Measurements from ENCODE around the gene SPEM1. TPM values are rescaled to one million over a fixed set of nuclear protein-coding genes. Genes with fewer than 3 reads are reported as not detected.

Gene SPEM1
- polyA plus RNA-seq, 1 donor = not detected

DNA sequence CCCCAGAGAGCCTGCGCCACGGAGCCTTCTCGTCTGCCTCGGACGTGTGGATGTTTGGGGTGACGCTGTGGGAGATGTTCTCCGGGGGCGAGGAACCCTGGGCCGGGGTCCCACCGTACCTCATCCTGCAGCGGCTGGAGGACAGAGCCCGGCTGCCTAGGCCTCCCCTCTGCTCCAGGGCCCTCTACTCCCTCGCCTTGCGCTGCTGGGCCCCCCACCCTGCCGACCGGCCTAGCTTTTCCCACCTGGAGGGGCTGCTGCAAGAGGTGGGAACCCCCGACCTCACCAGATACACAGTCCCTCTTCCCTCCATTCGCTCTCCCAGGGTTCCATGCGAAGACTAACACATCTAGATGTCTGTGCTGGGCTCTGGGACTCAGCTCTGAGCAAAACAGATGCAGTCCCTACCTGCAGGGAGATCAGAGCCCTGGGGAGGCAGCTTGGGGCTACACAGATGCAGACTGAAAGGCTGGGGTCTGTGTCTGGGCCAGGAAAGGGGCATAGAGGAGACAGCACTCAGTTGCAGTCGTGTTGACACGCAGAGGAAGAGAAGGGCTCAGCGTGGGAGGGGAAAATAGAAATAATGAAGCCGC, 35.5 kb upstream of the SPEM1 start:
- peaks cover 11% of the 10 kb centered on the region for H3K4me1 ChIP-seq (ENCODE audit: control insufficient read depth, insufficient read depth, low read length)
- 80% methylated on average over 2 of the region's 23 CpGs for WGBS (ENCODE audit: insufficient coverage, low lambda C conversion rate)
- H3K36me3 ChIP-seq (ENCODE audit: control insufficient read depth, insufficient read depth, low read length) = peaks cover 37% of the 10 kb centered on the region
- peaks cover 3% of the 10 kb centered on the region for H3K9me3 ChIP-seq (ENCODE audit: control insufficient read depth, low read depth, low read length)
- DNase-seq = no peak
- no peak overlapping the region for H3K27ac ChIP-seq (ENCODE audit: low read length)
- peak overlapping the region; percentile 17 for H3K4me3 ChIP-seq (ENCODE audit: low read length)
- H3K27me3 ChIP-seq (ENCODE audit: control insufficient read depth, insufficient read depth, low read length) = peaks cover 45% of the 10 kb centered on the region

DNA sequence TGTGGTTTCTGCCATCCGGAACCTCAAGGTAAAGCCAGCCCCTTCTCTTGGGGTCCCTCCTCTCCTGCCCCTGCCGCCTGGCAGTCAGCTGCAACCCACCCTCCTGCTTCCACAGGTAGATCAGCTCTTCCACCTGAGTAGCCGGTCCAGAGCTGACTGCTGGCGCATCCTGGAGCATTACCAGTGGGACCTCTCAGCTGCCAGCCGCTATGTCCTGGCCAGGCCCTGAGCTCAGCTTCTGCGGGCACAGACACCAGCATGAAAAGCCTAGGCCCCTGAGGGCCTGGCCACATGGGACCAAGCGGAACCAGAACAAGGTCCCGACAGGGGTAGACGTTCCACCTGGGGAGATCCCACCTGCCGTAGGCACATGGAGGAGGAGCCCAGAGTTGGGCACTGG, 31.3 kb upstream of the SPEM1 start:
- Histone ChIP-seq H3K4me3 (ENCODE audit: low read length) (no peak overlapping the region), H3K27ac (ENCODE audit: low read length) (no peak overlapping the region), H3K27me3 (ENCODE audit: control insufficient read depth, insufficient read depth, low read length) (peaks cover 16% of the 10 kb centered on the region), H3K36me3 (ENCODE audit: control insufficient read depth, insufficient read depth, low read length) (peaks cover 50% of the 10 kb centered on the region), H3K4me1 (ENCODE audit: control insufficient read depth, insufficient read depth, low read length) (peaks cover 8% of the 10 kb centered on the region), H3K9me3 (ENCODE audit: control insufficient read depth, low read depth, low read length) (no peaks in the 10 kb centered on the region)
- no CpG with 5 or more reads among the region's 10 CpGs for WGBS (ENCODE audit: insufficient coverage, low lambda C conversion rate)
- no peak for DNase-seq

DNA sequence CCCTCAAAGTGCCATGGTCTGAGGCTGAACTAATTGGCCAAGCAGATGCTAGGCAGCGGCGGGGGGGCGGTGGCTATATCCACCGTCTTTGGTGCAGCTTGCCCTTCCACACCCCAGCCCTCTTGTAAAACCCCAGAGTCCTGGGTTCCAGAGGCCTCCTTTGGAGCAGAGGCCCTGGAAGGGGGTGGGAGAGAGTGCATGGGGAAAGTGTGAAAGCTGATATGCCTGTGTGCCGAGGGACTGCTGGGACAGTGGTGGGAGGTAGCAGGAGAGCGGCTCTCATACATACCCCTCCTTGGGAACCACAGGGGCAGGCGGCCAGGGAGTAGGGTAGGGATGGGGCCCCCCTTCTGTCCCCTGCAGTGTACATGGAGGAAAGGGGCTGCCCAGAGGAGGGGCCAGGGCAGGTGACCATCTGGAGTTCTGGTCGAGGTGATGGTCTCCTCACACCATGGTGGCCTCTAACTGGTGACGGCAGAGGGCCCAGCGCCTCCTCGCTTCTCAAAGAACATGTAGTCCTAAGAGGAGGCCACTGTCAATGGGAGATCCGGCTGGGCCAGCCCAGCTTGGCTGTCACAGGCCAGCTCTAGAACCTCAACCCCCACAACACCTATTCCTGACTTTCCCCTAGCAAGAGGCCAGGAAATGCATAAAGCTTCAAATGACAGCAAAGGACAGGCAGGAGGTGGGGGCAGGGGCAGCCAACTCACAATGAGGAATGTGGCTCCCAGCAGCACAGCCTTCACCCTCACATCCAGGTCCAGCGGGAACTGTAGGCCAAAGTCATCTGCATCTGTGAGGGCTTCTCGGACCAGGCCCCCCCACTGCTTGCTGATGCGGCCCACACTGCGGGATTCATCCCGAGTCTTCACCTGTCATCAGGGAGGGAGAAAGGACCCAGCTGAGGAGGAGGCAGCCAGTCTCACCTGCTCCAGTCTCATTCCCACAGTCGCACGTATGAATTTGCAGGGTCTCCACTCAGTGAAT, 29.9 kb upstream of the SPEM1 start:
- Histone ChIP-seq H3K36me3 (ENCODE audit: control insufficient read depth, insufficient read depth, low read length) (peaks cover 47% of the 10 kb centered on the region), H3K9me3 (ENCODE audit: control insufficient read depth, low read depth, low read length) (no peaks in the 10 kb centered on the region), H3K27ac (ENCODE audit: low read length) (no peak overlapping the region), H3K4me3 (ENCODE audit: low read length) (no peak overlapping the region), H3K27me3 (ENCODE audit: control insufficient read depth, insufficient read depth, low read length) (peaks cover 7% of the 10 kb centered on the region), H3K4me1 (ENCODE audit: control insufficient read depth, insufficient read depth, low read length) (peaks cover 16% of the 10 kb centered on the region)
- DNase-seq = no peak
- no CpG with 5 or more reads among the region's 19 CpGs for WGBS (ENCODE audit: insufficient coverage, low lambda C conversion rate)

DNA sequence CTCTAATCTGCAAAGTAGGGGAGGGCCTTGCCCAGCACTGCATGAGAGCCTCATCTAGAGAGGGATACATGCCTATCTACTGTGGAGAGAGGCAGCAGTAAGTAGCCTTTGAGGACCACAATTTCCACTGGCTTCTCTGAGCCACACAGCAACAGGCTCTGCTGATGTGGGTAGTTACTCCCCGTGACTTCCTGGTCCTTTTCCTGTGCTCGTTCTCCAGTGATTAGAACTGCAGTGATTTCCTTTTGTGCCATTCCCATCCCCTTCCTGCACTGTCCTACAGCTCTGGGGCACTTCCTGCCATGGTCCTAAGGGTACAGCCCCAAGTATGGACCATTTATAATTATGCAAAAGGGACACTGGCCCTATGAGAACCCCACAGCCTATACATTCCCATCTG, 28.8 kb upstream of the SPEM1 start:
- DNase-seq = no peak
- H3K36me3 ChIP-seq (ENCODE audit: control insufficient read depth, insufficient read depth, low read length) = peaks cover 44% of the 10 kb centered on the region
- H3K4me1 ChIP-seq (ENCODE audit: control insufficient read depth, insufficient read depth, low read length) = peaks cover 16% of the 10 kb centered on the region
- no peak overlapping the region for H3K27ac ChIP-seq (ENCODE audit: low read length)
- no peak overlapping the region for H3K4me3 ChIP-seq (ENCODE audit: low read length)
- no CpG with 5 or more reads among the region's 2 CpGs for WGBS (ENCODE audit: insufficient coverage, low lambda C conversion rate)
- no peaks in the 10 kb centered on the region for H3K9me3 ChIP-seq (ENCODE audit: control insufficient read depth, low read depth, low read length)
- H3K27me3 ChIP-seq (ENCODE audit: control insufficient read depth, insufficient read depth, low read length) = peaks cover 7% of the 10 kb centered on the region

DNA sequence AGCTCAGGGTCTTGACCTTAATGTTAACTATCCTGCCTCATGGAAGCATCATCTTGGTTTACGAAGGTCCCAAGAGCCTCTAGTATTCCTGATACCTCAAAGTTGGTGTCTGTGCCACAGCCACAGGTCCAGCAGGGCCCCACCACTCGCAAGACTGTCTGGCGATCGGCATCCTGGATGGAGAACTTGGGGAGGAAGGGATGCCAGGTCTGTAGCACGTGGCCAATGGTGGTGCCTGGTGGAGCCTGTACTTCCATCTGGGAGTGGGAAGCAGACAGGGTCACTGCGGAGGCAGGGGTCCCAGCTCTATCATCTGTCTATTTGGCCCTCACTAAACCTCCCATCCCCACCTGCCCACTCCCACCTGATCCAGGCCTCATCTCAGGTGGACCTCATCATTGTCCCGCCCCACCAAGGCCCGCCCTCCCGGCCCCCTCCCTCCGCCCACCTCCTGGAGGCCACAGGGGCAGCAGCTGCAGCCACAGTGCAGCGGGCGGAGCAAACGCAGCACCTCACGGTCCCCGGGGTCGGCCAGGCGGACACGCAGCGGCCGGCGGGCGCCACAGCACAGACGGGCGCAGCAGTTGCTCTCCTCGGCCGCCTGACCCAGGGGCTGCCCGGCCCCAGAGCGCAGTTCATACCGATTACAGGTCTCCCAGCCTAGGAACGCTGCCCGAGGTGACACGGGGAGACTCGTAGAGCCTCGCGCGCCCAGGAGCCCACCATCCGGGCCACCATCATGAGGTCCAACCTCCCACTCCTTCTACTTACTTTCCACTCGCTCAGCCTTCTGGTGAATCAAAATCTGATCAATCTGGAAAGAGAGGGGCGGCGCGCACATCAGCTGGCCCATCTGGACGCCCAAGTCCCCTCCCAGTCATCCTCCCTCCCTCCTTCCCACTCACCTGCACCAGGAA, 27.2 kb upstream of the SPEM1 start:
- peaks cover 16% of the 10 kb centered on the region for H3K4me1 ChIP-seq (ENCODE audit: control insufficient read depth, insufficient read depth, low read length)
- no CpG with 5 or more reads among the region's 42 CpGs for WGBS (ENCODE audit: insufficient coverage, low lambda C conversion rate)
- no peaks in the 10 kb centered on the region for H3K9me3 ChIP-seq (ENCODE audit: control insufficient read depth, low read depth, low read length)
- H3K4me3 ChIP-seq (ENCODE audit: low read length) = peak overlapping the region; percentile 99
- H3K27me3 ChIP-seq (ENCODE audit: control insufficient read depth, insufficient read depth, low read length) = peaks cover 7% of the 10 kb centered on the region
- peak in 1 of 2 donors; percentile 25 for DNase-seq
- no peak overlapping the region for H3K27ac ChIP-seq (ENCODE audit: low read length)
- H3K36me3 ChIP-seq (ENCODE audit: control insufficient read depth, insufficient read depth, low read length) = peaks cover 33% of the 10 kb centered on the region

DNA sequence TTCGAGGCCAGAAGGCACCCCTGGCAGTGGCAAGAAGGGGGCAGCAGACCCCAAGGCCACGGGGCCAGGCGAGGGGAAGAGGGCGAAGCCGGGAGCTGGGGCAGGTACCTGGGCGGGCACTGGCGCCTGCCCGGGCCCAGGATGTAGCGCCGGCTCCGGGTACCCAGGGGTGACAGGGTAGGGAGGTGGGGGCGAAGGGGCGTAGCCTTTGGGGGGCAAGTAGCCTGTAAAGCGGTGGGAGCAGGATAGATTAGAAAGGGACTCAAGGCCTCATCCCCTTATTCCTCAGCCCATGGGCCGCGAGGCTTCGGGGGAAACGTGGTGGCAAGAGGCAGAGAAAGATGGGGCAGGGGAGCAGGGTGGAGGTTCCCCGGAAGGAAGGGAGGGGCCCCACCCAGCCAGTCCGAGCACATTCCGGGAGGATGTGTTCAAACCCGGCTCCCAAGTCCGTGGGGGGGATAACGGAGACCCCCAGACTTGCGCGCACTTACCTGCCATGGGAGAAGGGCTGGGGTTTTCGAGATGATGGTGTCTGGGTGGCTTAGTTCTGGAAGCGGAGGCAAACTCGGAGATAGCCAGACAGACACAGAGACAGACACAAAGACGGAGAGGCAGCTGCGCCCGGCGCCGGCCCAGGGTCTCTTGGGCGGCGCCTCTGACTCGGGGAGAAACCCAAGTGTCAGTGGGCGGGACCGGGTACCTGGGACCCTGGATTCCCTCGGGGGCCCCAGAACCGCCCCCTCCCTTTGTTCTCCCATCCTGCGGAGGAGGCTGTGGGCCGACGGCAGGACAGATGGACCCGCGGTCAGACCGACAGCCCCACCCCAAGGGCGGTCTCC, 26.3 kb upstream of the SPEM1 start:
- Histone ChIP-seq H3K4me3 (ENCODE audit: low read length) (peak overlapping the region; percentile 99), H3K27ac (ENCODE audit: low read length) (peak overlapping the region; percentile 74), H3K4me1 (ENCODE audit: control insufficient read depth, insufficient read depth, low read length) (peaks cover 16% of the 10 kb centered on the region), H3K27me3 (ENCODE audit: control insufficient read depth, insufficient read depth, low read length) (peaks cover 7% of the 10 kb centered on the region), H3K9me3 (ENCODE audit: control insufficient read depth, low read depth, low read length) (no peaks in the 10 kb centered on the region), H3K36me3 (ENCODE audit: control insufficient read depth, insufficient read depth, low read length) (peaks cover 24% of the 10 kb centered on the region)
- no CpG with 5 or more reads among the region's 48 CpGs for WGBS (ENCODE audit: insufficient coverage, low lambda C conversion rate)
- no peak for DNase-seq

DNA sequence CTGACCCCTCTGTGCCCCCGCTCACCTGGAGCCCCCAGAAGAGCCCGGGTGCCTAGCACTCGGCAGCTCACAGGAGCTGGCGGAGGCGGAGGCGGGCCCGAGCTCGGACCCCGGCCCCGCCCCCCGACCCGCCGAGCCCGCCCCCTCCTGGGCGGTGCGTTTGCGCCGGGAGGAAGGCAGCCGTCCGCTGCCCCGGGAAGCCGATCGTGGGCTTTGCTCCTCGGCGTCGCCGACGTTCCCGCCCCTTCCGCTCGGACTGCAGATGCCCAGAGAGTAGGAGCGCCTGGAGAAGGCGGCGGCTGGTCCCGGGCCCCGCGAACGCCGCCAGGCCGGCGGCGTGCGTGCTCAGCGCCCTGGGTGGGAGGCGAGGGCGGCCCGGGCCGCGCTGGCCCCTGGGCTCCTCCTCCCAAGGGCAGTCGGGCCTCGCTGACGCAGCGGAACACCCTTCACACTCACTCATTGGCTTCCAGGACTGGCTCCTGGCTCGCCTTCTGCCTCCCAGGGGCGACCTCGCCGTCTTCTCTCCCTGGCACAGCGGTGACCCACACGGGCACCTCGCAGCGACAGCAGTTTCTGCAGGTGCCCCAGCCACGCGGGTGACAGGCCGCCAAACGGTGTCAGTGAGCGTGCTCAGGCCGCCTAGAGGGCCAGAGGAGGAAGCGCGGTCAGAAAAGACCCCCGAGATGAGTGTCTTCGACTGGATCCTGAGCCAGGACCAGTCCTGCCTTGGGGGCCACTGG, 25.5 kb upstream of the SPEM1 start, which contains the start of gene PLSCR3:
TSS of gene PLSCR3 (minus strand) at position 74 of the 740 bp plus-strand sequence. CDS start 415 bp downstream, outside the sequence.
- Histone ChIP-seq H3K27me3 (ENCODE audit: control insufficient read depth, insufficient read depth, low read length) (peaks cover 7% of the 10 kb centered on the region), H3K4me1 (ENCODE audit: control insufficient read depth, insufficient read depth, low read length) (peaks cover 16% of the 10 kb centered on the region), H3K27ac (ENCODE audit: low read length) (peak within 1 kb of the TSS; percentile 74), H3K9me3 (ENCODE audit: control insufficient read depth, low read depth, low read length) (no peaks in the 10 kb centered on the region), H3K36me3 (ENCODE audit: control insufficient read depth, insufficient read depth, low read length) (peaks cover 16% of the 10 kb centered on the region), H3K4me3 (ENCODE audit: low read length) (peak within 1 kb of the TSS; percentile 99)
- DNase-seq = peak; percentile 78 to 89
- WGBS (ENCODE audit: insufficient coverage, low lambda C conversion rate) = no CpG with 5 or more reads among the region's 71 CpGs

DNA sequence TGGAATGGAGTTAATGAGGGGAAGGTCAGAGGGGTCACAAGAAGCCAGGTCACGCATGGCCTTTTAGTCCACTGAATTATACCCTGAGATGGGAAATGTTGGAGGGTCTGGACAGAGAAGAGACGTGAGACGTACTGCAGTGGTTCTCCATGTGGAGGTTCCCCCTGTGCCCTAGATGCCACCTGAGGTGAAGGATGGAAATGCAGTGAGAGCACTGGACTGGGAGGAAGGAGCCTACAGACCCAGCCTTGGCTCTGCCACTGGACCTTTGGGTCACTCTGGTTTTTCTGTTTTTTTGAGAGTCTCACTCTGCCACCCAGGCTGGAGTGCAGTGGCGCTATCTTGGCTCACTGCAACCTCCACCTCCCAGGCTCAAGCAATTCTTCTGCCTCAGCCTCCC, 24.0 kb upstream of the SPEM1 start:
- H3K36me3 ChIP-seq (ENCODE audit: control insufficient read depth, insufficient read depth, low read length) = peaks cover 5% of the 10 kb centered on the region
- WGBS (ENCODE audit: insufficient coverage, low lambda C conversion rate) = 100% methylated on average over 1 of the region's 4 CpGs
- H3K27ac ChIP-seq (ENCODE audit: low read length) = no peak overlapping the region
- H3K27me3 ChIP-seq (ENCODE audit: control insufficient read depth, insufficient read depth, low read length) = peaks cover 7% of the 10 kb centered on the region
- peaks cover 16% of the 10 kb centered on the region for H3K4me1 ChIP-seq (ENCODE audit: control insufficient read depth, insufficient read depth, low read length)
- no peak overlapping the region for H3K4me3 ChIP-seq (ENCODE audit: low read length)
- H3K9me3 ChIP-seq (ENCODE audit: control insufficient read depth, low read depth, low read length) = no peaks in the 10 kb centered on the region
- DNase-seq = no peak

DNA sequence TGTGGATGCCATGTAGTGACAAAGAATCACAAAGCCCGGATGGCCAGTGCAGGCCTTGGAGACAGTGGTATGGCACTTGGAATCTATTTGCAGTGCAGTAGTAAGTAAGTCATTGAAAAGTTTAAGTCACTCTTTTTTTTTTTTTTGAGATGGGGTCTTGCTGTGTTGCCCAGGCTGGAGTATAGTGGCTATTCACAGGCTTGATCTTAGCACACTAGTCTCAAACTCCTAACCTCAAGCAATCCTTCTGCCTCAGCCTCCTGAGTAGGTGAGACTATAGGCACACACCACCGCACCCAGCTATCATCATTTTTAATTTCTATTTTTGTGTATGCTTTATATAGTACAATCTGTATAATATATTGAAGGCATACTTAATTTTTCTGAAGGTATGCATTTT, 21.5 kb upstream of the SPEM1 start:
- no CpG with 5 or more reads among the region's 2 CpGs for WGBS (ENCODE audit: insufficient coverage, low lambda C conversion rate)
- peaks cover 17% of the 10 kb centered on the region for H3K4me1 ChIP-seq (ENCODE audit: control insufficient read depth, insufficient read depth, low read length)

More for the DNA sequence above, 21.5 kb upstream of the SPEM1 start:
- DNase-seq = no peak
- H3K36me3 ChIP-seq (ENCODE audit: control insufficient read depth, insufficient read depth, low read length) = no peaks in the 10 kb centered on the region
- peaks cover 2% of the 10 kb centered on the region for H3K27me3 ChIP-seq (ENCODE audit: control insufficient read depth, insufficient read depth, low read length)
- H3K9me3 ChIP-seq (ENCODE audit: control insufficient read depth, low read depth, low read length) = no peaks in the 10 kb centered on the region
- H3K27ac ChIP-seq (ENCODE audit: low read length) = no peak overlapping the region
- no peak overlapping the region for H3K4me3 ChIP-seq (ENCODE audit: low read length)

Measured in large intestine (tissue), 3 donors.